Keratinocyte (primary cell): ENCODE results near the gene PPHLN1.

Experiments used
- CTCF ChIP-seq, 3 experiments: IDR thresholded peaks in 1 of 3; conservative IDR thresholded peaks in 1 of 3; optimal IDR thresholded peaks in 1 of 3; 2 replicates in 2 of 3; 3 replicates in 1 of 3; pipeline versions ENCODE3 to v1.5.1; 2011; ENCODE audit warnings: low read length in 3 of 3, mild to moderate bottlenecking in 3 of 3, moderate library complexity in 2 of 3, control low read depth in 1 of 3, inconsistent platforms in 1 of 3; ENCODE audit not compliant: insufficient read depth in 2 of 3; ENCODE audit errors: extremely low read depth in 1 of 3
- EZH2 ChIP-seq: IDR thresholded peaks from one replicate; pipeline ENCODE4 v1.6.1; 2012; ENCODE audit warnings: inconsistent platforms, mild to moderate bottlenecking, low read length, moderate library complexity

GRCh38 chr12:42445891-42446290, 119.9 kb downstream of the PPHLN1 start:
- TF ChIP-seq CTCF (optimal IDR thresholded peaks at IDR 0.05 in 1 of 3, IDR thresholded peaks at IDR 0.05 in 1 of 3, conservative IDR thresholded peaks at IDR 0.05 in 1 of 3; ENCODE audit: extremely low read depth in 1 of 3, insufficient read depth in 2 of 3, low read length in 3 of 3) (no peak), EZH2 (no peak)
